Psoas muscle (tissue), 8 donors: ENCODE measurements around the gene MAPK10. TPM values are rescaled to one million over a fixed set of nuclear protein-coding genes. Genes with fewer than 3 reads are reported as not detected.
"Not testable (repeated sequence)": the region's sequence is repeated elsewhere in the genome, so short reads cannot be mapped to it uniquely, and the experiment has no call there.

Experiments
- ATAC-seq, 4 donors: fragments of 200-7000 bp; cut with Tn5 transposase; one replicate each; pipeline ENCODE4 v1.9.1; 2020; ENCODE audit warnings: moderate library complexity in 3 of 4, mild to moderate bottlenecking in 2 of 4
- DNase-seq, 2 donors: peaks; one replicate each; pipeline ENCODE4 v3.0.0-alpha.2; 2020
- H3K27ac ChIP-seq: fragments of 200-600 bp; one replicate; pipeline ENCODE4 v1.8.0; 2022
- H3K27me3 ChIP-seq, 3 donors: fragments of 200-600 bp in 1 of 3; one replicate each; pipeline versions ENCODE4 v1.6.1 to v1.8.0; 2013 to 2022; ENCODE audit warnings: low read length in 2 of 3, mild to moderate bottlenecking in 2 of 3, moderate library complexity in 1 of 3; ENCODE audit not compliant: insufficient read depth in 3 of 3
- H3K36me3 ChIP-seq, 2 donors: fragments of 200-600 bp in 1 of 2; one replicate each; pipeline versions ENCODE4 v1.6.1 to v1.8.0; 2013 to 2022; ENCODE audit warnings: low read depth in 1 of 2, mild to moderate bottlenecking in 1 of 2, moderate library complexity in 1 of 2; ENCODE audit not compliant: insufficient read depth in 1 of 2
- H3K4me1 ChIP-seq: fragments of 200-600 bp; one replicate; pipeline ENCODE4 v1.8.0; 2022
- H3K4me3 ChIP-seq: fragments of 200-600 bp; one replicate; pipeline ENCODE4 v1.8.0; 2022; ENCODE audit warnings: mild to moderate bottlenecking
- H3K9me3 ChIP-seq: fragments of 200-600 bp; one replicate; pipeline ENCODE4 v1.8.0; 2022
- CTCF ChIP-seq: fragments of 200-600 bp; IDR thresholded peaks from one replicate; pipeline ENCODE4 v1.8.0; 2022; ENCODE audit warnings: antibody characterized with exemption
- WGBS, 3 donors: extraction: QIAGEN DNeasy Blood & Tissue Kit; methylation state at CpG; one replicate each; pipeline versions ENCODE4 v1.1.6 to v1.1.7; 2013; 5-methylcytosine and 5-hydroxymethylcytosine counted together
- intact Hi-C, 2 donors: fragments of 100-400 bp; cut with DNase I; formaldehyde crosslinking; loops; one replicate each; pipeline versions ENCODE4 v1.11.0 to v1.14.2; 2022
- polyA plus RNA-seq, 3 donors: library from polyadenylated mRNA; stranded (reverse); fragments of 200-250 nt; gene quantifications; one replicate each; pipeline ENCODE4 v1.2.3, GENCODE V29; 2013
- total RNA-seq, 4 donors: library from RNA; stranded (reverse); fragmentation: NEBNext Ultra II Directional in 2 of 4; extraction: Animal tissue kit (Norgen Biotek cat#: 25700) in 2 of 4; gene quantifications; one replicate each; pipeline versions ENCODE4 v1.2.1 to v1.2.4, GENCODE V29; 2021 to 2023
- donor health status: healthy with polysubstance abuse.
- donor health status: DM: no; HTN: no; CAD: no; lungs with moderate emphysema.
- donor health status: Bipolar disorder and iron deficiency.
- donor health status: healthy.
- donor health status: DM: yes; HTN: yes; CAD: no.
- donor health status: DM: no; HTN: no; CAD: no.
- donor health status: DM: no; HTN: no; CAD: no.
- donor health status: DM: yes; HTN: yes; CAD: no.

Gene MAPK10
- total and polyA plus RNA-seq, 7 donors, result 0.22 to 7.6 (median 1.3) TPM

GRCh38 chr4:86031927-86032326, 327.9 kb downstream of the MAPK10 start:
- DNase-seq (no peak), ATAC-seq (no peak)
- intact Hi-C loops, result no loop called here
- Histone ChIP-seq H3K27me3 (no peaks in the 10 kb centered on the region), H3K27ac (no peak overlapping the region), H3K36me3 (no peaks in the 10 kb centered on the region), H3K9me3 (no peaks in the 10 kb centered on the region), H3K4me1 (peaks cover 11% of the 10 kb centered on the region), H3K4me3 (no peak overlapping the region)
- no peak for TF ChIP-seq CTCF
- 87 to 93% (median 88%) methylated on average over 3 of the region's 3 CpGs for WGBS, 3 donors

- intact Hi-C loops, result no loop called here
- 76 to 82% (median 81%) methylated on average over 8 of the region's 8 CpGs for WGBS, 3 donors
Observed at GRCh38 chr4:86026720-86027119, 333.1 kb downstream of the MAPK10 start.

GRCh38 chr4:86021671-86022070, 338.2 kb downstream of the MAPK10 start:
- H3K27ac ChIP-seq, intact Hi-C loops, H3K4me3 ChIP-seq, H3K36me3 ChIP-seq, ATAC-seq, H3K4me1 ChIP-seq, H3K27me3 ChIP-seq, DNase-seq, H3K9me3 ChIP-seq: not testable (repeated sequence)
- 96 to 98% (median 97%) methylated on average over 20 to 24 of the region's 24 CpGs for WGBS, 3 donors

More at GRCh38 chr4:86026720-86027119, 333.1 kb downstream of the MAPK10 start:
- Histone ChIP-seq H3K4me1 (no peaks in the 10 kb centered on the region), H3K27ac (no peak overlapping the region), H3K9me3 (no peaks in the 10 kb centered on the region), H3K27me3 (no peaks in the 10 kb centered on the region), H3K4me3 (no peak overlapping the region), H3K36me3 (no peaks in the 10 kb centered on the region)
- DNase-seq (no peak), ATAC-seq (no peak)
- TF ChIP-seq CTCF, result no peak

GRCh38 chr4:86019906-86020305, 339.9 kb downstream of the MAPK10 start:
- H3K4me1 ChIP-seq, result no peaks in the 10 kb centered on the region
- intact Hi-C loops, result no loop called here
- ATAC-seq (no peak), DNase-seq (no peak)
- no peaks in the 10 kb centered on the region for H3K27me3 ChIP-seq
- no peaks in the 10 kb centered on the region for H3K9me3 ChIP-seq
- no peak overlapping the region for H3K27ac ChIP-seq
- no peak for TF ChIP-seq CTCF
- H3K4me3 ChIP-seq, result no peak overlapping the region
- no peaks in the 10 kb centered on the region for H3K36me3 ChIP-seq

- Histone ChIP-seq H3K4me3 (no peak overlapping the region), H3K4me1 (no peaks in the 10 kb centered on the region), H3K27ac (no peak overlapping the region), H3K27me3 (no peaks in the 10 kb centered on the region), H3K9me3 (no peaks in the 10 kb centered on the region), H3K36me3 (no peaks in the 10 kb centered on the region)
- intact Hi-C loops, result no loop called here
- ATAC-seq, result no peak
- 95 to 98% (median 95%) methylated on average over 1 of the region's 1 CpG for WGBS, 3 donors
- DNase-seq, result no peak
- no peak for TF ChIP-seq CTCF
Observed at GRCh38 chr4:86019362-86019761, 340.5 kb downstream of the MAPK10 start.
